Left renal cortex interstitium (tissue), 4 donors: Measurements from ENCODE around the gene CDH16. TPM values are rescaled to one million over a fixed set of nuclear protein-coding genes. Genes with fewer than 3 reads are reported as not detected.

Experiments used
- DNase-seq, 4 donors: peaks; one replicate each; pipeline ENCODE4 v3.0.0-alpha.2; 2013; ENCODE audit warnings: low read depth in 4 of 4, low spot score in 2 of 4, missing footprints in 1 of 4
- polyA plus RNA-seq, 4 donors: library from polyadenylated mRNA; unstranded; fragments of 120-200 nt; gene quantifications; one replicate each; pipeline ENCODE4 v1.2.1, GENCODE V29; 2013; ENCODE audit not compliant: insufficient read length in 4 of 4

CDH16 gene
- polyA plus RNA-seq, 4 donors = 248 to 312 (median 277) TPM

DNA sequence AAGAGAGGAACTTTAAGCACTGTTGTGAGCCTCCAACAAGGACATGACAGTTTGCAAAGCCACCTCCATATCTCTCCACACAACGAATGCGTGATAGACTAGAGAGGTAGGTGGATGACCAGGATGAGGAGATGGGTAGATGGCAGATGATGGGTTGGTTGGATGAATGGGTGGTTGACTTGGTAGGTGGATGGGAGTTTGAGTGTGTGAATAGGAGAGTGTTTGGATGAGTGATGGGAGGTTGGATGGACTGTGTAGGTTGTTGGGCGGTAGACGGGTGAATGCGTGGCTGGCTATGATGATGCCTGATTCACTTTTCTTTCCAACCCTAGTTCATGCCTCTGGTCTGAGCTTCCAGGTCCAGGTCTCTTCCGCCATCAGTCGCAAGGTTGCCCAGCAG lies 4.1 kb downstream of the CDH16 start:
- DNase-seq = no peak

DNA sequence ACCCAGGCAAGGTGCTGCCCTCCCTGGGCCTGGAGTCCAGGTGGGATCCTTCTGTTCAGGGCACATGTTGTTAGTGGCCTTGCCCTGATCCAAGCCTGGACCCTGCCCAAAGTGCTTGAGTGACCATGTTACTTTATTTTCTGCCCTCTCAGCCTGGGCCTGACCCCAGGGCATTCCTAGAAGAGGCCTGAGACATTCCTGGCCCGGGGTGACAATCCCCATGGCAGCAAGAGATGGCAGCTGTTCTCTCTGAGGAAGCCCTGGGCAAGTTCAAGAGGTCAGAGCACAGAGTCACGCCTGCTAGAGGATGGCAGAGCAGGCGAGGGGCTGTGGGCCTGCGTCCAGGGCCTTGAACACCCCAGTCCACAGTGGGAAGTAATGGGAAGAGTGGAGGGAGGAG lies 5.0 kb downstream of the CDH16 start:
- DNase-seq = no peak

DNA sequence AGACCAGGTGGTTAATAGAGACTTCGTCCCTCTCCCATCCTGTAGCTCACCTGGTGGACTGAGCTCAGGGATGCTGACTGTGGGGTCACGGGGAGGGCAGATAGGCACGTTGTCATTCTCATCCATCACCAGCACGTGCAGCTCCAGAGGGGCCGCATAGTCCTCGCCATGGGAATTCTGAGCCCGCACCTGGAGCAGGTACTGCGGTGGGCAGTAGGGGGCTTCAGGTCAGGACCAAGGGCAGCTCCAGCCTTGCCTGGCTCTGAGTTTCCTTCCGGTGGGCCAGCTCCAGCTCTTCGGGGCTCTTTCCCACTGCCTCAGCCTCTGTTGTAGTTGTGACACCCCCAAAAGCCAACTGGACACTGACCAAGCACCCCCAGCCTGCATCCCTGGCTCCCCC lies 5.6 kb downstream of the CDH16 start:
- DNase-seq = no peak

DNA sequence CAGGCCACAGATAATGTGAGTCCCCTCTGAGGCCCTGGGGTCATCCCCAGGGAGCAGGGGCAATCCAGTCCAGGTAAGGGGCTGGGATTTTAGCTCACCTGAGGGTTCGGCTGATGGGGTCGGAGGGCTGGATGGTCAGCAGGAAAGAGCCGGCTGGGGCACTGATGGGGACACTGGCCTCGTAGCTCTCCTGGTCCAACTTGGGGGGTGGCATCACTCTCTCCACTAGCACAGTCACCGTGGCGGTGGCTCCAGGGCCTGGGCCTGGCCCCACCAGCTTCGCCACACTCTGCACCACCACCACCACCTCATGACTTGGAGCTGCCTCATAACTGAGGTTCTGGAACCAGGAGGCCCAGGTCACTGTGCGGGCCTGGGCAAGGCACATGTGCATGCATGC lies 6.9 kb downstream of the CDH16 start:
- DNase-seq = no peak

GRCh38 chr16:66911112-66911511 lies 7.6 kb downstream of the CDH16 start:
- no peak for DNase-seq

- DNase-seq = no peak
These were observed 8.3 kb downstream of the CDH16 start for GRCh38 chr16:66910175-66910940.

- DNase-seq = no peak
These were observed 9.7 kb downstream of the CDH16 start for GRCh38 chr16:66908762-66909559.

DNA sequence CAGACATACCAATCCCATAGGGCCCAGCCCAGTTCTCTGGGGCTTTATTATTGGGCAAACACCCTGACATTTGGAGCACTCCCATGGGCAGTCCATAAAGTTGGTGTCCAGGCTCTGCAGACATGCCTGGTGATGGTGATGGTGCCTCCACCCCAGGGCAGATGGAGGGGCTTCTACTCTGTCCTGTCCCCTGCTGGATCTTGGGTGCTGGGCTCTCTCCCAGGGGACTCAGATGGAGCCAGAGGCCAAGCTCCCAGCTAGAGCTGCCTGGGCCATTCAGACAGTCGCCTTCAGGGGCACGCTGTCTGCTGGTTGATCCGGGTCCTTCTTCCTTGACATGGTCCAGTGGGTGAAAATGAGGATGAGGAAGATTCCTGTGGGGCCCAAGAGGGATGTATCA lies 10.6 kb downstream of the CDH16 start:
- DNase-seq = no peak

- DNase-seq = no peak
These were observed 11.5 kb downstream of the CDH16 start for GRCh38 chr16:66906916-66907836.

GRCh38 chr16:66905633-66906539 lies 12.8 kb downstream of the CDH16 start:
- peak in 1 of 4 donors; percentile 67 for DNase-seq

- no peak for DNase-seq
These were observed 13.6 kb downstream of the CDH16 start for GRCh38 chr16:66904846-66905632.

GRCh38 chr16:66904428-66904845 lies 14.2 kb downstream of the CDH16 start:
- DNase-seq = no peak

- no peak for DNase-seq
These were observed 14.9 kb downstream of the CDH16 start for GRCh38 chr16:66903544-66904427.

GRCh38 chr16:66902648-66903543 lies 15.8 kb downstream of the CDH16 start:
- no peak for DNase-seq

DNA sequence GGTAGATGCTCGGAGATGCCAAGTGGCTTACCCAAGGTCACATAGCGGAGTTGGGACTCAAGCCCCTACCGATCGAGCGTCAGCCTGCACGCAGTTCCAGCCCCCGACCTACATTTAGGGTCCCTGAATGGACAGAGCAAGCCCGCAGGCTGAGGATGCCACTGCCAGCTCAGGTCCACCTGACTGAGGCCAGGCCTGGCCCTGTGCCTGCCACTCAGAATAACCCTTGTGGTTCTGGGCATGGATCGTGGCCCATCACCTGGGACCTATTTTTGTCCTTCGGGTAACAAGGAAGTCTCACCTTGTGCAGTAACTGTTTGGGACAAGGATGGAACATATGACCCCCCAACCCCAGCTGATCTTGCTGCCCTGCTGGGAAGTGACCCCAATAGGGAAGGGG lies 17.1 kb downstream of the CDH16 start:
- no peak for DNase-seq

GRCh38 chr16:66900721-66901441 lies 17.8 kb downstream of the CDH16 start:
- DNase-seq = no peak
